ENCODE data around the gene TNIP2.

GRCh38 chr4:2757426-2757825 lies 1.3 kb upstream of the TNIP2 start:
- TF ChIP-seq, protein P1, sequence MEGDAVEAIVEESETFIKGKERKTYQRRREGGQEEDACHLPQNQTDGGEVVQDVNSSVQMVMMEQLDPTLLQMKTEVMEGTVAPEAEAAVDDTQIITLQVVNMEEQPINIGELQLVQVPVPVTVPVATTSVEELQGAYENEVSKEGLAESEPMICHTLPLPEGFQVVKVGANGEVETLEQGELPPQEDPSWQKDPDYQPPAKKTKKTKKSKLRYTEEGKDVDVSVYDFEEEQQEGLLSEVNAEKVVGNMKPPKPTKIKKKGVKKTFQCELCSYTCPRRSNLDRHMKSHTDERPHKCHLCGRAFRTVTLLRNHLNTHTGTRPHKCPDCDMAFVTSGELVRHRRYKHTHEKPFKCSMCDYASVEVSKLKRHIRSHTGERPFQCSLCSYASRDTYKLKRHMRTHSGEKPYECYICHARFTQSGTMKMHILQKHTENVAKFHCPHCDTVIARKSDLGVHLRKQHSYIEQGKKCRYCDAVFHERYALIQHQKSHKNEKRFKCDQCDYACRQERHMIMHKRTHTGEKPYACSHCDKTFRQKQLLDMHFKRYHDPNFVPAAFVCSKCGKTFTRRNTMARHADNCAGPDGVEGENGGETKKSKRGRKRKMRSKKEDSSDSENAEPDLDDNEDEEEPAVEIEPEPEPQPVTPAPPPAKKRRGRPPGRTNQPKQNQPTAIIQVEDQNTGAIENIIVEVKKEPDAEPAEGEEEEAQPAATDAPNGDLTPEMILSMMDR (IDR thresholded peaks at IDR 0.05): no peak
- TF ChIP-seq POLR2A (IDR thresholded peaks at IDR 0.05) (no peak), POLR2AphosphoS5 (IDR thresholded peaks at IDR 0.05) (no peak), EP300 (IDR thresholded peaks at IDR 0.05) (no peak)

Measured in upper lobe of left lung (tissue), 4 donors.